GM20000 (cell line): ENCODE measurements around the gene THAP4.

Experiments
- DNase-seq: peaks from one replicate; pipeline ENCODE4 v3.0.0; 2012; ENCODE audit warnings: low spot score
- TF ChIP-seq, protein P1 (sequence below): IDR thresholded peaks from 2 replicates; pipeline ENCODE4 v1.5.1; 2012; ENCODE audit warnings: mild to moderate bottlenecking, control low read depth; ENCODE audit errors: extremely low read depth, missing control alignments

Gene THAP4

DNA sequence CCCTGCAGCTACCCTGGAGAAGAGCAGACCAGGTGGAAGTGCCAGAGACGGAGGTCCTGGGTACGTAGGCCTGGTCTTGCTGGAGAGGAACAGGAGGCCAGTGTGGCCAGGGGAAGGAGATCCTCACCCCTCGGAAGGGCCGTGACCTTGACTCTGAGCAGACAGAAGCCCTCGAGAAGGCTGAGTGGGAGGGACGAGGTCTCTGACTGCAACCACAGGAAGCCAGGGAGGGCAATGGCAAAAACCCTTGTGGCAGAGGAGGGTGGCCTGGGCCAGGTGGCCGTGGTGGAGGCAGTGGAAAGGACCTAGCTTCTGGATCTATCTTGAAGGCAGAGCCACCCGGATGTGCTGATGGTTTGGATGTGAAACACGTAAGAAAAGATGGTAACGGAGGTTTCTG is 28.1 kb downstream of the THAP4 start:
- no peak for DNase-seq
- TF ChIP-seq, protein P1, sequence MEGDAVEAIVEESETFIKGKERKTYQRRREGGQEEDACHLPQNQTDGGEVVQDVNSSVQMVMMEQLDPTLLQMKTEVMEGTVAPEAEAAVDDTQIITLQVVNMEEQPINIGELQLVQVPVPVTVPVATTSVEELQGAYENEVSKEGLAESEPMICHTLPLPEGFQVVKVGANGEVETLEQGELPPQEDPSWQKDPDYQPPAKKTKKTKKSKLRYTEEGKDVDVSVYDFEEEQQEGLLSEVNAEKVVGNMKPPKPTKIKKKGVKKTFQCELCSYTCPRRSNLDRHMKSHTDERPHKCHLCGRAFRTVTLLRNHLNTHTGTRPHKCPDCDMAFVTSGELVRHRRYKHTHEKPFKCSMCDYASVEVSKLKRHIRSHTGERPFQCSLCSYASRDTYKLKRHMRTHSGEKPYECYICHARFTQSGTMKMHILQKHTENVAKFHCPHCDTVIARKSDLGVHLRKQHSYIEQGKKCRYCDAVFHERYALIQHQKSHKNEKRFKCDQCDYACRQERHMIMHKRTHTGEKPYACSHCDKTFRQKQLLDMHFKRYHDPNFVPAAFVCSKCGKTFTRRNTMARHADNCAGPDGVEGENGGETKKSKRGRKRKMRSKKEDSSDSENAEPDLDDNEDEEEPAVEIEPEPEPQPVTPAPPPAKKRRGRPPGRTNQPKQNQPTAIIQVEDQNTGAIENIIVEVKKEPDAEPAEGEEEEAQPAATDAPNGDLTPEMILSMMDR: no peak

DNA sequence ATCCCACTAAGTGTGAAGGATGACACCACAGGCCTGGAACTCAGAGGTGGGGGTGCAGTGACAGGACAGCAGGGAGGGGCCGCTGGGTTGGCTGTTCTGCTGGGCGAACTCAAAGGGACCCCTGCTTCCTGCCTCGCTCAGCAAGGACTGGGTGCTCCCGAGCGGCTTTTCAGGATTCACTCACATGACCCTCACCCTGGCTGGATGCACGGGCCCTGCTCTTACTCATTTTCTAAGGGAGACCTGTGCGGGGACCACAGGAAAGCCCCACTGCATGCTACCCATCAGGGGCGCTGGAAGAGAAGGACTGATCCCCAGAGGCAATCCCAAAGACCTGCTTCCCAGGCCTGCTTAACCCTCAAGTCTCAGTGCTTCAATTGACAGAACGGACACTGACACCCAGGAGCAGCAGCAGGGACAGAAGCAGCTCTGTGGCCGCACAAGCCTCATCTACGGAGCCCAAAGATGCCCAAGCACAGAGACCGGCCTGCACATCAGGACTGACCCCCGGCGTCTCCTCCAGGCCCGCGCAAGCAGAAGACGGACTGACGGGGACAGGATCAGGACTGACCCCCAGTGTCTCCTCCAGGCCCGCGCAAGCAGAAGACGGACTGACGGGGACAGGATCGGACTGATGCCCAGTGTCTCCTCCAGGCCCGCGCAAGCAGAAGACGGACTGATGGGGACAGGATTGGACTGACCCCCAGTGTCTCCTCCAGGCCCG is 29.6 kb downstream of the THAP4 start:
- TF ChIP-seq, protein P1: no peak
- no peak for DNase-seq

DNA sequence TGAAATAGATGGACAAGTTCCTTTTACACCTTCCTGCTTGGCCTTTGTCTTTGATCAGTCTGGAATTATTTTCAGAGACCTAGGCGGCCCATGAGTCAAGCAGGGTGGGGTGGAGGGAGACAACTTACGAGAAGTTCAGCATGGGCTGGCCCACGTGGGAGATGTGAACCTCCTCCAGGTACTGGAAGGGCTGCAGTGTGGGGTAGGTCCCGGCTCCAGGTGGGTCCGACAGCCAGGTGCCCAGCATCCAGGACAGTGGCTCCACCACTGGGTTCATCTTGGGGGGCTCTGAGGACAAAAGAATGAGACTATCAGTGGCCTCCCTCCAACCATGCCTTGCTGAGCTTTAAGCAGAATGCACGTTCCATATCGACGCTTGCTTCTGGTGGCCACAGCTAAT is 30.8 kb downstream of the THAP4 start:
- TF ChIP-seq, protein P1: no peak
- no peak for DNase-seq

DNA sequence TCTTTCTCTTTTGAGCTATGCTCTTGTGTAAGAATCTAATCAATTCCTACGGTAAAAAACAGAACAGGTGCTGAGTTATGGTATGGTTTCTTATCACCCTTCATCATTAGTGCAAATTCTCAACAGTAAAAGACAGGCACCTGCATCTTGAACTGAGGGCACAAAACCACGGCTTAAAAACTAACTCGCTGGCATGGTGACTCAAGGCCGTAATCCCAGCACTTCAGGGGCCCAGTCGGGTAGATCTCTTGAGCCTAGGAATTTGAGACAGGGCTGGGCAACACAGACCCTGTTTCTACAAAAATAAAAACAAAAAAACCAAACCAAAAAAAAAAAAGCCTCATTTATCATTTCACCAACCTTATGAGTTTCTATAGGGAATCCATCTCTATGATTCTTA is 33.3 kb downstream of the THAP4 start:
- TF ChIP-seq, protein P1: no peak
- DNase-seq: no peak

DNA sequence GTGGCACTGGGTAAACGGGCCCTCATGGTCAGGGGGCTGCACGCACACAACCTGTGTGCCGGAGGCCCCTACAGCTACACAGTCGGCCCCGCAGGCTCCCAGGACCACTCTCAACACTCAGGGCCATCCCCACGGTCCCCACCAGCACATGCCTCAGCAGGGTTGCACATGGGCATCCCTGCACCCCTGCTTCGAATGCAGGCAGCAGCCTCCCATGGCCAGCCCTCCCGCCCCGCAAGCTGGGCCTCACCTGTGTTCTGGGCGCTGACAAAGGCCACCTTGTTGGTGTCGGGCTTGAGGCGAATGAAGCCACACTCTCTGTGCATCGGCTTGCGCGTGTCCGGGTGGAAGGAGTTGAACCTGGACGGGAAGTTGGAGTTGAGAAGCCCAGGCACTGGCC is 34.2 kb downstream of the THAP4 start:
- TF ChIP-seq, protein P1: no peak
- no peak for DNase-seq

DNA sequence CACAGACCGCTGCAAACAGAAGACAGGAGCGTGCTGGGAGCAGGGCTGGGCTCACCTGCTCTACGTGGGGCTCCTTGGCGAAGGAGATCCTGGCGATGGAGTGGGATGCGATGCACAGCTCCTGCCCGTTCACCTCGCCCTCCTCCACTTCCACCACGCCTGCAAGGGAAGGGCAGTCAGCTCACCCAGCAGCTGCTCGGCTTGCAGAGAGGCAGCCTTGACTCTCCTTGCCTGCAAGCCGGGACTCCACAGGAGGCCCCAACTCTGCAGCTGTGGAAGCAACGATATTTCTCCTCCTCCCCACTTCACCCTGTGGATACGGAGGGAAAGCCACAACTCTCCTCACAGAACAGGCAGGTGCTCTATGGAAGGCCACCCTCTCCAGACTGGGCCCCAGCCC is 35.1 kb downstream of the THAP4 start:
- DNase-seq: no peak
- TF ChIP-seq, protein P1: no peak

DNA sequence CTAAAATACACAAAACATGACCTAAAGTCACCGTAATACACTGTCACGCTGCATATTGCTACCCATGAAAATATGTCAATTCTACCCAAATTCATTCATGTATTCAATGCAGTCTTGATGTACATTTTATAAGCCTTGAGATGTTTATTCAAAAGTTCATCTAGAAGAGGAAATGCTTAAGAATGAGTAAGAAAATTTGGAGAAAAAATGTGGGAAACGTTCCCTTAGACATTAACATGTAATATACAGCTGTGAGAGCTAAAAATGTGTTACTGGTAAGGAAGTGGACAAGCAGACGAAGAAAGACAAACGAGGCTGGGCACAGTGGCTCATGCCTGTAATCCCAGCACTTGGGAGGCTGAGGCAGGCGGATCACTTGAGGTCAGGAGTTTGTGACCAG is 37.3 kb downstream of the THAP4 start:
- DNase-seq: no peak

More for the DNA sequence above, 37.3 kb downstream of the THAP4 start:
- TF ChIP-seq, protein P1: no peak
